Neural progenitor cell (in vitro differentiated cells): ENCODE results near the gene SEBOX. TPM values are rescaled to one million over a fixed set of nuclear protein-coding genes. Genes with fewer than 3 reads are reported as not detected.

Experiments used
- DNase-seq: peaks from one replicate; pipeline ENCODE4 v3.0.0-alpha.2; 2016; ENCODE audit warnings: low spot score
- H2AFZ ChIP-seq: fragments of 200-600 bp; sonication (generic); replicated peaks from 2 replicates; pipeline ENCODE4 v1.6.1; 2016; ENCODE audit warnings: antibody characterized with exemption
- H3F3A ChIP-seq: fragments of 200-600 bp; sonication (generic); 2 replicates; pipeline ENCODE4 v1.6.1; 2016; ENCODE audit warnings: antibody characterized with exemption, low read depth
- H3K27ac ChIP-seq: fragments of 200-600 bp; sonication (generic); 2 replicates; pipeline ENCODE4 v1.5.1; 2016; ENCODE audit warnings: mild to moderate bottlenecking
- H3K27me3 ChIP-seq: fragments of 200-600 bp; sonication (generic); 2 replicates; pipeline ENCODE4 v1.6.1; 2016; ENCODE audit warnings: mild to moderate bottlenecking, moderate library complexity
- H3K36me3 ChIP-seq: fragments of 200-600 bp; sonication (generic); 2 replicates; pipeline ENCODE4 v1.5.1; 2016
- H3K4me1 ChIP-seq: fragments of 200-600 bp; sonication (generic); 2 replicates; pipeline ENCODE4 v1.6.1; 2016; ENCODE audit warnings: mixed run types
- H3K4me2 ChIP-seq: fragments of 200-600 bp; sonication (generic); 2 replicates; pipeline ENCODE4 v1.6.1; 2016
- H3K4me3 ChIP-seq: fragments of 200-600 bp; sonication (generic); 2 replicates; pipeline ENCODE4 v1.5.1; 2016
- H3K79me2 ChIP-seq: fragments of 200-600 bp; sonication (generic); 2 replicates; pipeline ENCODE4 v1.6.1; 2016; ENCODE audit warnings: low read depth
- H3K9ac ChIP-seq: fragments of 200-600 bp; sonication (generic); 2 replicates; pipeline ENCODE4 v1.6.1; 2016
- H3K9me3 ChIP-seq: fragments of 200-600 bp; sonication (generic); 2 replicates; pipeline ENCODE4 v1.5.1; 2016; ENCODE audit warnings: low read depth
- H4K20me1 ChIP-seq: fragments of 200-600 bp; sonication (generic); 2 replicates; pipeline ENCODE4 v1.6.1; 2016; ENCODE audit warnings: low read depth
- H3K27ac Mint-ChIP-seq: 3 replicates; pipeline ENCODE4 v1.8.0; 2021; ENCODE audit warnings: mixed read lengths
- H3K27me3 Mint-ChIP-seq: 2 replicates; pipeline ENCODE4 v1.8.0; 2022; ENCODE audit warnings: low read depth, mild to moderate bottlenecking, inconsistent platforms, moderate library complexity, mixed read lengths; ENCODE audit not compliant: insufficient read depth
- H3K36me3 Mint-ChIP-seq: 3 replicates; pipeline ENCODE4 v1.8.0; 2021; ENCODE audit warnings: mixed read lengths
- H3K4me1 Mint-ChIP-seq: 3 replicates; pipeline ENCODE4 v1.8.0; 2021; ENCODE audit warnings: mixed read lengths
- H3K4me3 Mint-ChIP-seq: 3 replicates; pipeline ENCODE4 v1.8.0; 2021; ENCODE audit warnings: mild to moderate bottlenecking, moderate library complexity, mixed read lengths
- H3K9me3 Mint-ChIP-seq: 3 replicates; pipeline ENCODE4 v1.8.0; 2020; ENCODE audit warnings: mixed read lengths
- EZH2 ChIP-seq: fragments of 200-600 bp; sonication (generic); IDR thresholded peaks from 2 replicates; pipeline ENCODE4 v1.6.1; 2017; ENCODE audit warnings: antibody characterized with exemption, mild to moderate bottlenecking, moderate library complexity
- EZH2phosphoT487 ChIP-seq: fragments of 200-600 bp; sonication (generic); IDR thresholded peaks from 2 replicates; pipeline ENCODE4 v1.6.1; 2017; ENCODE audit warnings: antibody characterized with exemption
- total RNA-seq: library from RNA; depleted of rRNA; stranded (reverse); fragments of >200 nt; gene quantifications from 2 replicates; pipeline ENCODE4 v1.2.3, GENCODE V29; 2015; ENCODE audit warnings: low replicate concordance
- TF ChIP-seq, protein P1 (sequence below): fragments of 200-600 bp; sonication (generic); IDR thresholded peaks from 2 replicates; pipeline ENCODE4 v1.5.1; 2017; ENCODE audit warnings: antibody characterized with exemption, mild to moderate bottlenecking

The SEBOX gene
- total RNA-seq, 1 donor from 2014 or later: not detected

DNA sequence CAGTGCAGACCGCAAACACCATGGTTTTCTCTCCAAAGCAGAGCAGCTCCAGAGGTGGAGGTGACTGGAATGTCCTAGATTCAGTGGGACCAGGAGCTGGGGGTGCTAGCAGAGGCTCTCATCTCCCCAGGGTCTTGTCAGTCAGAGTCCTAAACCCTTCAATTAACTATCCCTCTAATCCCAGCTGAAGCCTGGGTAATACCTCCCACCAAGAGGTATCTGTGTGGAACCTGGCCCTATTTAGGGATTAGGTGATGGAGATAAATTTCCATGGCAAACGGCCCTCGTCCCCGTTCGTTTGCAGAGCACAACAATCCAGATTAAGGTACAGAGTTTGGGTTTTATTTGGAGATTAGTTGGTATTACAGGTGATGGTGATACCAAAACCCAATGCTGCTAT, 1.8 kb downstream of the SEBOX start:
- H3F3A ChIP-seq: no peaks in the 10 kb centered on the region
- peaks cover 8% of the 10 kb centered on the region for H3K36me3 Mint-ChIP-seq
- no peak overlapping the region for H3K4me2 ChIP-seq
- no peaks in the 10 kb centered on the region for H3K27me3 Mint-ChIP-seq
- peaks cover 4% of the 10 kb centered on the region for H3K4me1 Mint-ChIP-seq
- H3K4me3 ChIP-seq: no peak overlapping the region
- no peak overlapping the region for H3K9ac ChIP-seq
- H3K79me2 ChIP-seq: peaks cover 10% of the 10 kb centered on the region
- no peaks in the 10 kb centered on the region for H3K27me3 ChIP-seq
- TF ChIP-seq, protein P1, sequence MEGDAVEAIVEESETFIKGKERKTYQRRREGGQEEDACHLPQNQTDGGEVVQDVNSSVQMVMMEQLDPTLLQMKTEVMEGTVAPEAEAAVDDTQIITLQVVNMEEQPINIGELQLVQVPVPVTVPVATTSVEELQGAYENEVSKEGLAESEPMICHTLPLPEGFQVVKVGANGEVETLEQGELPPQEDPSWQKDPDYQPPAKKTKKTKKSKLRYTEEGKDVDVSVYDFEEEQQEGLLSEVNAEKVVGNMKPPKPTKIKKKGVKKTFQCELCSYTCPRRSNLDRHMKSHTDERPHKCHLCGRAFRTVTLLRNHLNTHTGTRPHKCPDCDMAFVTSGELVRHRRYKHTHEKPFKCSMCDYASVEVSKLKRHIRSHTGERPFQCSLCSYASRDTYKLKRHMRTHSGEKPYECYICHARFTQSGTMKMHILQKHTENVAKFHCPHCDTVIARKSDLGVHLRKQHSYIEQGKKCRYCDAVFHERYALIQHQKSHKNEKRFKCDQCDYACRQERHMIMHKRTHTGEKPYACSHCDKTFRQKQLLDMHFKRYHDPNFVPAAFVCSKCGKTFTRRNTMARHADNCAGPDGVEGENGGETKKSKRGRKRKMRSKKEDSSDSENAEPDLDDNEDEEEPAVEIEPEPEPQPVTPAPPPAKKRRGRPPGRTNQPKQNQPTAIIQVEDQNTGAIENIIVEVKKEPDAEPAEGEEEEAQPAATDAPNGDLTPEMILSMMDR: no peak
- TF ChIP-seq EZH2phosphoT487: no peak
- TF ChIP-seq EZH2: no peak
- no peak overlapping the region for H3K27ac ChIP-seq
- H3K27ac Mint-ChIP-seq: no peak overlapping the region
- H2AFZ ChIP-seq: no peak overlapping the region
- no peaks in the 10 kb centered on the region for H4K20me1 ChIP-seq
- H3K9me3 Mint-ChIP-seq: no peaks in the 10 kb centered on the region
- no peaks in the 10 kb centered on the region for H3K9me3 ChIP-seq
- peaks cover 4% of the 10 kb centered on the region for H3K36me3 ChIP-seq
- DNase-seq: no peak
- H3K4me1 ChIP-seq: peaks cover 6% of the 10 kb centered on the region
- no peak overlapping the region for H3K4me3 Mint-ChIP-seq

DNA sequence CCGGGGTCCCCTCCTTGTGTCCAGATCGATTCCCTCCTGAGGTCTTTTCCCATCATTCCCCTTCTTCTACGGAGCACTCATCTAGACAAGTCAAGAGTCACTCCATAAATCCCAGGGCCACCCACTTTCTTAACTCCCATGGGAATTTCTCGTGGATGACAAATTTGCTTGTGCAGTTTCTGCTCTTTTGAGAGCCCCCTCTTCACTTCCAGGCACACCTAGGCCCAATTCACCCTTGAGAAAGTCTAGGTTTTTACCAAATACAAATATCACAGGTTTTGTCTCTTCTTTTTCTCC, 7.2 kb downstream of the SEBOX start:
- peaks cover 8% of the 10 kb centered on the region for H3K36me3 Mint-ChIP-seq
- no peaks in the 10 kb centered on the region for H3K27me3 Mint-ChIP-seq
- Histone ChIP-seq H3K27me3 (no peaks in the 10 kb centered on the region), H3K4me1 (peaks cover 13% of the 10 kb centered on the region), H3K9me3 (no peaks in the 10 kb centered on the region), H3K4me3 (peak overlapping the region; percentile 83), H3K79me2 (peaks cover 32% of the 10 kb centered on the region), H3K27ac (no peak overlapping the region), H4K20me1 (no peaks in the 10 kb centered on the region), H2AFZ (peak overlapping the region; percentile 81), H3K9ac (peak overlapping the region; percentile 84), H3F3A (no peaks in the 10 kb centered on the region), H3K36me3 (peaks cover 7% of the 10 kb centered on the region), H3K4me2 (peak overlapping the region; percentile 92)
- DNase-seq: no peak
- TF ChIP-seq, protein P1: no peak
- no peak for TF ChIP-seq EZH2phosphoT487
- TF ChIP-seq EZH2: no peak
- no peaks in the 10 kb centered on the region for H3K9me3 Mint-ChIP-seq
- peaks cover 18% of the 10 kb centered on the region for H3K4me1 Mint-ChIP-seq
- peak overlapping the region; percentile 28 for H3K27ac Mint-ChIP-seq
- peak overlapping the region; percentile 96 for H3K4me3 Mint-ChIP-seq

DNA sequence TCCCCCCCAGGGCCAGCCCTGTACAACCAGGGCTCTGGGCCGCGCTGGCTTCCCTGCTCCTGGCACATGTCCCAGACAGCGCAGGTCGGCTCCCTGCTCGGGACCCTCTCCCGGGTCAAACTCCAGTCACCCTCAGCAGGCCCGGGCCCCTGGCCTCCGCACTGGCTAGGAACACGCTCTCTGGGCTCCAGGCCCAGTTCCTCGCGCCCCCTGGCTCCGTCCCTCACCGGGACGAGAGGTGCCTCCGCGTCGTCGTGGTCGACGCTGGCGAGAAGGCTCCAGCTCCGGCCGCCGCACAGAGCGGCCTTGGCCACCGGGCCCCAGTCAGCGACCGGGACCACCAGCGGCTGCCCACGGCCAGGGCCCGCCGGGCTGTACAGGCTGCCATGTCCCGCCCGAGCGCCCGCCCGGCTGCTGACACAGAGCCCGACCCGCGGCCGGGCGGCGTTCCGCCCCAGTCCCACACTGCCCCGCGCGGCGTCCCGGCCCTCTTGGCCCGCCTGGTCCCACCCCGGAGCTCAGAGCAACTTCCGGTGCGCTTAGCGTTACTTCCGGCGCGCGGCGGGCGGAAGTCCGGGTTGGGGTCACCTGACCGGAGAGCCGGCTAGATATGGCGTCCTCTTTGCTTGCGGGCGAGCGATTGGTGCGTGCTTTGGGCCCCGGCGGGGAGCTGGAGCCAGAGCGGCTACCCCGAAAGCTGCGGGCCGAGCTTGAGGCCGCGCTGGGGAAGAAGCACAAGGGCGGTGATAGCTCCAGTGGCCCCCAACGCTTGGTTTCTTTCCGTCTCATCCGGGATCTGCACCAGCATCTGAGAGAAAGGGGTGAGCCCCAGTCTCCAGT, 7.7 kb downstream of the SEBOX start, which contains the start of gene POLDIP2:
POLDIP2 (minus strand) TSS at position 467 of the 840 bp plus-strand sequence; CDS start at position 388, 79 bp downstream.
- DNase-seq: peak; percentile 98
- peak within 1 kb of the TSS; percentile 92 for H3K4me2 ChIP-seq
- H3K36me3 ChIP-seq: peaks cover 10% of the 10 kb centered on the region
- H3K4me1 ChIP-seq: peaks cover 13% of the 10 kb centered on the region
- TF ChIP-seq EZH2 (peak; percentile 30), EZH2phosphoT487 (no peak)
- TF ChIP-seq, protein P1: peak; percentile 7
- H2AFZ ChIP-seq: peak within 1 kb of the TSS; percentile 81
- no peaks in the 10 kb centered on the region for H3F3A ChIP-seq
- no peaks in the 10 kb centered on the region for H3K9me3 Mint-ChIP-seq
- peaks cover 8% of the 10 kb centered on the region for H3K36me3 Mint-ChIP-seq
- no peaks in the 10 kb centered on the region for H3K9me3 ChIP-seq
- peak within 1 kb of the TSS; percentile 96 for H3K4me3 Mint-ChIP-seq
- H4K20me1 ChIP-seq: no peaks in the 10 kb centered on the region
- no peak within 1 kb of the TSS for H3K27ac ChIP-seq
- H3K9ac ChIP-seq: peak within 1 kb of the TSS; percentile 84
- H3K79me2 ChIP-seq: peaks cover 32% of the 10 kb centered on the region
- peaks cover 18% of the 10 kb centered on the region for H3K4me1 Mint-ChIP-seq
- H3K4me3 ChIP-seq: peak within 1 kb of the TSS; percentile 83
- no peaks in the 10 kb centered on the region for H3K27me3 ChIP-seq
- H3K27me3 Mint-ChIP-seq: no peaks in the 10 kb centered on the region
- peak within 1 kb of the TSS; percentile 44 for H3K27ac Mint-ChIP-seq
